WTC11 (cell line): ENCODE results near the gene LDAH.

ENCODE experiments used
- IRF2 ChIP-seq: sonication (generic); formaldehyde crosslinking; IDR thresholded peaks from 2 replicates; pipeline ENCODE4 v1.8.0; 2022; ENCODE audit warnings: low read depth, missing genetic modification reagents, borderline replicate concordance
- USF2 ChIP-seq: sonication (generic); formaldehyde crosslinking; IDR thresholded peaks from 2 replicates; pipeline ENCODE4 v1.8.1; 2023; ENCODE audit warnings: mild to moderate bottlenecking, missing genetic modification reagents, moderate library complexity
- ZNF416 ChIP-seq: fragments of 250-450 bp; sonication (Bioruptor Pico); IDR thresholded peaks from 2 replicates; pipeline ENCODE4 v1.9.0; 2021; ENCODE audit warnings: mild to moderate bottlenecking, inconsistent platforms
- TF ChIP-seq, protein P1 (sequence below): fragments of 200-600 bp; IDR thresholded peaks from 2 replicates; pipeline ENCODE4 v1.8.0; 2022; ENCODE audit warnings: antibody characterized with exemption

DNA sequence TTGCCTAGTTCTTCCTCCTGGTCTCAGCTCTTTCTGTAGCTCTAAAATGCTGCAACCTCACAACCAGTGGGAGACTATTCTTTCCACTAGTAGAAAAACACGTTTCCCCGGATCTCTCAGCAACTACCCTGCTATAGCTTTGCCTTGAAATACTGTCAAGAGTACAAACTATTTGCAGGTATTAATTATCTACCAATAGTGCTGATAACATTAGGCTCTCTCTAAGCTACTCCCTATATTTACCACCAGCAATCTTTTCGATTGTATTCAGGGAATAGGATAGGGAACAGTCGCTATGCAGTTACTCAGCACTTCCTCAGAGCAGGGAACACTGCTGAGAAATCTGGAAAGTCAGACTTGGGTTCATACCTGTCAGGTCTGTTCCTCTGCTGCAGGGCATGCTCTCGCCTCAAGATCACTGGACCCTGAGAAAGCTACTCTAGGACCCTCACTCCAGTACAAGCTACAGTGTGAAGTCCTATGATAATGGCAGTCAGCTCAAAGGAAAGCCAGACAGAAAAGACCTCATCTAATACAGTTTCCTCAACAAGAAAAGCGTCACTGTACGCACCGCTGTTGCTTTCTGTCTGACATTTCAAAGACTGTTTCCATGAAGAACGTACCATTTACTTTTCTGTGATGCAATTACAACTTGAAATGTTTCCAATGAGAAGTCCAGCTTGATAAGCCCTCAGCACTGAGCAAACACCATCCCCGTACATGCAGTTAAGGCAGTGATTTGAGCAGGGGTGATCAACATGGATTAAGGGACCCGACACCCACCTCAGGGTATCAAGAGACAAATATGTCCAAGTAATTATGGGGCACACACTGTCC, 133.3 kb downstream of the LDAH start:
- TF ChIP-seq, protein P1, sequence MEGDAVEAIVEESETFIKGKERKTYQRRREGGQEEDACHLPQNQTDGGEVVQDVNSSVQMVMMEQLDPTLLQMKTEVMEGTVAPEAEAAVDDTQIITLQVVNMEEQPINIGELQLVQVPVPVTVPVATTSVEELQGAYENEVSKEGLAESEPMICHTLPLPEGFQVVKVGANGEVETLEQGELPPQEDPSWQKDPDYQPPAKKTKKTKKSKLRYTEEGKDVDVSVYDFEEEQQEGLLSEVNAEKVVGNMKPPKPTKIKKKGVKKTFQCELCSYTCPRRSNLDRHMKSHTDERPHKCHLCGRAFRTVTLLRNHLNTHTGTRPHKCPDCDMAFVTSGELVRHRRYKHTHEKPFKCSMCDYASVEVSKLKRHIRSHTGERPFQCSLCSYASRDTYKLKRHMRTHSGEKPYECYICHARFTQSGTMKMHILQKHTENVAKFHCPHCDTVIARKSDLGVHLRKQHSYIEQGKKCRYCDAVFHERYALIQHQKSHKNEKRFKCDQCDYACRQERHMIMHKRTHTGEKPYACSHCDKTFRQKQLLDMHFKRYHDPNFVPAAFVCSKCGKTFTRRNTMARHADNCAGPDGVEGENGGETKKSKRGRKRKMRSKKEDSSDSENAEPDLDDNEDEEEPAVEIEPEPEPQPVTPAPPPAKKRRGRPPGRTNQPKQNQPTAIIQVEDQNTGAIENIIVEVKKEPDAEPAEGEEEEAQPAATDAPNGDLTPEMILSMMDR = no peak
- TF ChIP-seq USF2 (CRISPR knock-in tag) (no peak), IRF2 (CRISPR knock-in tag) (no peak), ZNF416 (CRISPR knock-in tag) (no peak)
